ENCODE data around the gene CASK. TPM values are rescaled to one million over a fixed set of nuclear protein-coding genes. Genes with fewer than 3 reads are reported as not detected.

Gene CASK
- total RNA-seq, 6 donors from 2014 or later = 25.1 to 61.6 (median 35.3) TPM

GRCh38 chrX:41739871-41740270, 183.5 kb downstream of the CASK start:
- Histone ChIP-seq H3K4me1 (no peaks in the 10 kb centered on the region), H3K27ac (no peak overlapping the region), H3K9me3 (no peaks in the 10 kb centered on the region), H3K4me3 (no peak overlapping the region), H3K27me3 (no peaks in the 10 kb centered on the region), H3K36me3 (peaks cover 0 to 3% (median 0%) of the 10 kb centered on the region in 4 donors)
- DNase-seq (no peak), ATAC-seq (ENCODE audit: low FRiP score in 2 of 2) (no peak)
- WGBS, 2 donors = 80% methylated on average over 1 of the region's 1 CpG; no CpG with 5 or more reads in 1 of the 2 donors
- TF ChIP-seq, protein P1, sequence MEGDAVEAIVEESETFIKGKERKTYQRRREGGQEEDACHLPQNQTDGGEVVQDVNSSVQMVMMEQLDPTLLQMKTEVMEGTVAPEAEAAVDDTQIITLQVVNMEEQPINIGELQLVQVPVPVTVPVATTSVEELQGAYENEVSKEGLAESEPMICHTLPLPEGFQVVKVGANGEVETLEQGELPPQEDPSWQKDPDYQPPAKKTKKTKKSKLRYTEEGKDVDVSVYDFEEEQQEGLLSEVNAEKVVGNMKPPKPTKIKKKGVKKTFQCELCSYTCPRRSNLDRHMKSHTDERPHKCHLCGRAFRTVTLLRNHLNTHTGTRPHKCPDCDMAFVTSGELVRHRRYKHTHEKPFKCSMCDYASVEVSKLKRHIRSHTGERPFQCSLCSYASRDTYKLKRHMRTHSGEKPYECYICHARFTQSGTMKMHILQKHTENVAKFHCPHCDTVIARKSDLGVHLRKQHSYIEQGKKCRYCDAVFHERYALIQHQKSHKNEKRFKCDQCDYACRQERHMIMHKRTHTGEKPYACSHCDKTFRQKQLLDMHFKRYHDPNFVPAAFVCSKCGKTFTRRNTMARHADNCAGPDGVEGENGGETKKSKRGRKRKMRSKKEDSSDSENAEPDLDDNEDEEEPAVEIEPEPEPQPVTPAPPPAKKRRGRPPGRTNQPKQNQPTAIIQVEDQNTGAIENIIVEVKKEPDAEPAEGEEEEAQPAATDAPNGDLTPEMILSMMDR (IDR thresholded peaks at IDR 0.05) = no peak
- TF ChIP-seq POLR2AphosphoS5 (IDR thresholded peaks at IDR 0.05) = no peak
- no peak for TF ChIP-seq EP300 (IDR thresholded peaks at IDR 0.05)
- no peak for TF ChIP-seq POLR2A (IDR thresholded peaks at IDR 0.05)

DNA sequence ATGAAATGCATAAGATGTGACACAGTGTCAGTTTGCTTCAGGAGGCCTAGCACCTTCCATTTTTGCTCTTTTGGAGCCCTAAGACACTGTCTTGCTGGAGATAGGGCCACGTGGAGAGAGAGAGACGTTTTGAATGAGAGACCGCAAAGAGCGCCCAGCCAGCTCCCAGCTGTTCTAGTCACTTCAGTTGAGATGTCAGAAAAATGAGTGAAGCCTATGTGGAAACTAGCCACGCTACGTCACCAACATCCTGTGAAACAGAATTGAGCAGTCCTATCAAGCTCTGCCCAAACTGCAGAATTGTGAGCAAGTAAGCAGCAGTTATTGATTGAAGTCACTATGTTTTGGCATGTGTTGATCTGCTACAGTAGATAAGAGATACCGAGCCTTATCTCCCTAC, 186.3 kb downstream of the CASK start:
- H3K27me3 ChIP-seq = no peaks in the 10 kb centered on the region
- no peak overlapping the region for H3K4me3 ChIP-seq
- no peaks in the 10 kb centered on the region for H3K4me1 ChIP-seq
- H3K9me3 ChIP-seq = no peaks in the 10 kb centered on the region
- no peak overlapping the region for H3K27ac ChIP-seq
- ATAC-seq (ENCODE audit: low FRiP score in 2 of 2) (no peak), DNase-seq (no peak)
- 68 to 71% methylated on average over 6 to 7 of the region's 7 CpGs for WGBS, 2 donors
- TF ChIP-seq, protein P1 (IDR thresholded peaks at IDR 0.05) = no peak
- TF ChIP-seq POLR2AphosphoS5 (IDR thresholded peaks at IDR 0.05) = no peak
- TF ChIP-seq EP300 (IDR thresholded peaks at IDR 0.05) = no peak
- no peak for TF ChIP-seq POLR2A (IDR thresholded peaks at IDR 0.05)
- no peaks in the 10 kb centered on the region for H3K36me3 ChIP-seq

DNA sequence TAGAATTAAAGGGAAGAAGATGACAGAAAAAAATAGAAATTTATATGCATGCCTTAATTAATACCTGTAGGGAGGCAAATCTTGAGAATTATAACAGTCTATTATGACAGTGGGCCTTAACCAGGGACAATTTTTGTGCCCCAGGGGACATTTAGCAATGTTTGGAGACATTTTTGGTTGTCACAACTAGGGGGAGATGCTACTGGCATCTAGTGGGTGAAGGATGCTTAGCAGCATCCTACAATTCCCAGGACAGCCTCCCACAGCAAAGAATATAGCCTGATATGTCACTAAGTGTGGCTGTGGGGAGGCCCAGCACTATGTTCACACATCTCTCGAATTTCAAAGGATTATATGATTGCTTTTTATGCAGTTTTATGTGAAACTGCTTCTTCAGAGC, 188.8 kb downstream of the CASK start:
- Histone ChIP-seq H3K9me3 (no peaks in the 10 kb centered on the region), H3K27me3 (no peaks in the 10 kb centered on the region), H3K36me3 (no peaks in the 10 kb centered on the region), H3K4me3 (no peak overlapping the region), H3K27ac (no peak overlapping the region), H3K4me1 (no peaks in the 10 kb centered on the region)
- DNase-seq (no peak), ATAC-seq (ENCODE audit: low FRiP score in 2 of 2) (no peak)
- TF ChIP-seq, protein P1 (IDR thresholded peaks at IDR 0.05) = peak in 2 of 6 experiments; percentile 14 to 16
- TF ChIP-seq POLR2AphosphoS5 (IDR thresholded peaks at IDR 0.05) = no peak
- WGBS, 2 donors = 5 to 50% methylated on average over 1 of the region's 1 CpG

GRCh38 chrX:41733939-41734338, 189.4 kb downstream of the CASK start:
- TF ChIP-seq, protein P1 (IDR thresholded peaks at IDR 0.05) = no peak
- TF ChIP-seq POLR2AphosphoS5 (IDR thresholded peaks at IDR 0.05) = no peak
- TF ChIP-seq POLR2A (IDR thresholded peaks at IDR 0.05) = no peak
- no peak for TF ChIP-seq EP300 (IDR thresholded peaks at IDR 0.05)
- WGBS, 2 donors = 62 to 89% methylated on average over 1 of the region's 1 CpG
- H3K4me3 ChIP-seq = no peak overlapping the region
- no peaks in the 10 kb centered on the region for H3K9me3 ChIP-seq
- H3K27me3 ChIP-seq = no peaks in the 10 kb centered on the region
- no peak for DNase-seq
- H3K4me1 ChIP-seq = no peaks in the 10 kb centered on the region
- no peak for ATAC-seq (ENCODE audit: low FRiP score in 2 of 2)
- no peaks in the 10 kb centered on the region for H3K36me3 ChIP-seq
- H3K27ac ChIP-seq = no peak overlapping the region

DNA sequence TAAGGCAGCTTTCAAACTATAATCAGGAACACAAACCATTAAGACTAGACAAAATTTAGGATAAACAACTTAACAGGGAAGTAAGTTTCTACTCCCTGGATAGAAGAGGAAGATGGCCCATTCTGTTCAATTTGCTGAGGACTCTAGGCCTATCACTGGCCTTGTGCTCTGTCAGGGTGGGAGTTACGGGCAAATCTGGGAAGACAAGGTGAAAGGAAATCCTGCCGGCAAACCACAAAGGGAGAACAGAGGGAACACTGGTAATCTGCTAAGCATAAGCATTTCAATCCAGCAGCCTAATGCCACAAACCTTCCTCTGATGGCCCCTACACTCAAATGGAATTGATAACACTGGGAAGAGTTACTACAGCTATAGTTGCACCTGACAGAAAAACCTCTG, 191.1 kb downstream of the CASK start:
- no peak for TF ChIP-seq EP300 (IDR thresholded peaks at IDR 0.05)
- no peaks in the 10 kb centered on the region for H3K36me3 ChIP-seq
- no peak overlapping the region for H3K27ac ChIP-seq
- H3K4me3 ChIP-seq = no peak overlapping the region
- no peaks in the 10 kb centered on the region for H3K27me3 ChIP-seq
- no peak for DNase-seq
- WGBS, 2 donors = 72 to 95% methylated on average over 2 of the region's 2 CpGs
- no peaks in the 10 kb centered on the region for H3K4me1 ChIP-seq
- H3K9me3 ChIP-seq = no peaks in the 10 kb centered on the region
- no peak for ATAC-seq (ENCODE audit: low FRiP score in 2 of 2)

All from upper lobe of left lung (tissue), 6 donors.